ENCODE data around the gene MAD1L1. TPM values are rescaled to one million over a fixed set of nuclear protein-coding genes. Genes with fewer than 3 reads are reported as not detected.

Gene MAD1L1
- total and polyA plus RNA-seq, 2 of the 8 experiments (the other 6 are each of a cell fraction or from before 2014, with no cell fraction given): 40.4 to 44.6 TPM

GRCh38 chr7:2211259-2211880, 21.4 kb downstream of the MAD1L1 start:
- Histone ChIP-seq H2BK5ac (ENCODE audit: low read depth, low read length) (no peak overlapping the region), H3K9me3 (ENCODE audit: insufficient read depth in 2 of 2, low read depth in 1 of 2, low read length in 1 of 2) (no peaks in the 10 kb centered on the region), H3K27ac (ENCODE audit: low read depth, low read length) (no peak overlapping the region), H3K9ac (replicated peaks in 1 of 4; ENCODE audit: extremely low read depth in 1 of 4, low read depth in 3 of 4, low read length in 3 of 4) (no peak overlapping the region), H3K4me3 (ENCODE audit: extremely low read depth in 1 of 4, insufficient read depth in 2 of 4, low read depth in 3 of 4, low read length in 4 of 4) (no peak overlapping the region), H4K8ac (ENCODE audit: extremely low read depth, insufficient read depth, low read length) (no peak overlapping the region), H3K27me3 (replicated peaks in 1 of 4; ENCODE audit: control insufficient read depth in 3 of 4, extremely low read depth in 1 of 4, insufficient read depth in 3 of 4, low read length in 3 of 4) (no peaks in the 10 kb centered on the region), H4K91ac (replicated peaks; ENCODE audit: insufficient read length, low read length) (no peak overlapping the region), H2AFZ (ENCODE audit: low read length) (no peak overlapping the region), H4K5ac (ENCODE audit: insufficient read length, low read depth, low read length) (no peak overlapping the region), H2BK15ac (ENCODE audit: low read length) (no peak overlapping the region), H2BK12ac (ENCODE audit: low read depth, low read length) (no peak overlapping the region), H3K18ac (ENCODE audit: extremely low read depth, low read length) (no peak overlapping the region), H2BK120ac (replicated peaks; ENCODE audit: low read depth, low read length) (no peak overlapping the region), H3K79me1 (ENCODE audit: low read depth, low read length) (no peaks in the 10 kb centered on the region), H3K4ac (replicated peaks; ENCODE audit: insufficient read length, low read depth, low read length) (no peak overlapping the region), H3K56ac (replicated peaks; ENCODE audit: insufficient read length, low read depth, low read length) (no peak overlapping the region), H4K20me1 (replicated peaks in 1 of 2; ENCODE audit: control insufficient read depth in 1 of 2, insufficient read depth in 2 of 2, low read length in 2 of 2) (peaks cover 3 to 26% of the 10 kb centered on the region in 2 experiments), H3K23ac (ENCODE audit: insufficient read length) (no peak overlapping the region), H3K14ac (ENCODE audit: insufficient read length) (no peak overlapping the region), H3K23me2 (ENCODE audit: low read depth, low read length) (no peaks in the 10 kb centered on the region), H3K36me3 (ENCODE audit: control insufficient read depth in 2 of 4, insufficient read depth in 4 of 4, low read length in 3 of 4) (peaks cover 10 to 56% (median 36%) of the 10 kb centered on the region in 4 experiments; a peak in 7 of 8 replicates), H2BK20ac (ENCODE audit: low read length) (no peak overlapping the region), H3K4me1 (replicated peaks in 1 of 4; ENCODE audit: control insufficient read depth in 3 of 4, insufficient read depth in 4 of 4, low read length in 3 of 4) (no peaks in the 10 kb centered on the region), H3K79me2 (ENCODE audit: control insufficient read depth in 1 of 2, insufficient read depth in 2 of 2, low read length in 2 of 2) (no peaks in the 10 kb centered on the region), H3K4me2 (ENCODE audit: insufficient read depth in 1 of 2, low read depth in 2 of 2, low read length in 2 of 2) (no peak overlapping the region), H2AK5ac (ENCODE audit: low read depth, low read length) (no peak overlapping the region)
- ChIA-PET POLR2A (ENCODE audit: partially characterized antibody) (interaction anchor here (0.6 kb wide), 2 partner anchors 37 to 543 kb away, joined by 3 to 4 read pairs; no protein-coding TSS in a partner anchor), CTCF (ENCODE audit: partially characterized antibody) (interaction anchor here (0.6 to 1.8 kb wide), 9 partner anchors 16 to 684 kb away, joined by 3 to 6 read pairs (median 3); no protein-coding TSS in a partner anchor)
- TF ChIP-seq JUND (IDR thresholded peaks at IDR 0.05; ENCODE audit: low read length) (no peak), BRCA1 (IDR thresholded peaks at IDR 0.05; ENCODE audit: low read depth, low read length) (no peak)
- no peak for DNase-seq (ENCODE audit: low read depth in 1 of 2, low spot score in 2 of 2)
- 89% methylated on average over 14 of the region's 15 CpGs; no CpG with 5 or more reads in 1 of the 2 experiments for WGBS, 2 experiments (ENCODE audit: extremely low coverage in 1 of 2, insufficient coverage in 1 of 2, insufficient read length in 1 of 2, insufficient replicate concordance in 2 of 2, low coverage in 1 of 2, low lambda C conversion rate in 2 of 2, missing lambda C conversion rate in 1 of 2)
- no peak for FAIRE-seq
